Measurements from ENCODE around the gene BEND5. TPM values are rescaled to one million over a fixed set of nuclear protein-coding genes. Genes with fewer than 3 reads are reported as not detected.

BEND5 gene
- total RNA-seq, 4 donors from 2014 or later = 1.1 to 3.5 (median 1.4) TPM

GRCh38 chr1:48681476-48682305 lies 95.0 kb downstream of the BEND5 start:
- no peaks in the 10 kb centered on the region for H3K27me3 ChIP-seq
- no peak overlapping the region for H3K4me3 ChIP-seq
- no peak for DNase-seq
- in situ Hi-C loops (cut with MboI; ENCODE audit: low sequenced_read_pairs in 4 of 4) = loop anchor here in 1 of 4 donors (25.0 kb wide), 2 partner anchors 569 to 1656 kb away; no protein-coding TSS in a partner anchor
- no peak overlapping the region for H3K27ac ChIP-seq
- H3K36me3 ChIP-seq = no peaks in the 10 kb centered on the region
- ATAC-seq = no peak
- intact Hi-C loops (cut with DNase I; ENCODE audit: low total_unique reads) = no loop called here
- TF ChIP-seq POLR2A (IDR thresholded peaks at IDR 0.05) (no peak), CTCF (IDR thresholded peaks at IDR 0.05 in 4 of 5, conservative IDR thresholded peaks at IDR 0.05 in 1 of 5) (no peak)
- peaks cover 0 to 6% of the 10 kb centered on the region in 2 donors for H3K4me1 ChIP-seq
- H3K9me3 ChIP-seq = no peaks in the 10 kb centered on the region

GRCh38 chr1:48680411-48681035 lies 96.2 kb downstream of the BEND5 start:
- Histone ChIP-seq H3K4me1 (peaks cover 0 to 6% of the 10 kb centered on the region in 2 donors), H3K36me3 (no peaks in the 10 kb centered on the region), H3K27me3 (no peaks in the 10 kb centered on the region), H3K27ac (no peak overlapping the region), H3K4me3 (no peak overlapping the region), H3K9me3 (no peaks in the 10 kb centered on the region)
- DNase-seq = no peak
- in situ Hi-C loops (cut with MboI; ENCODE audit: low sequenced_read_pairs in 4 of 4) = loop anchor here in 1 of 4 donors (25.0 kb wide), 2 partner anchors 568 to 1657 kb away; no protein-coding TSS in a partner anchor
- TF ChIP-seq POLR2A (IDR thresholded peaks at IDR 0.05) (no peak), CTCF (IDR thresholded peaks at IDR 0.05 in 4 of 5, conservative IDR thresholded peaks at IDR 0.05 in 1 of 5) (no peak)
- ATAC-seq = no peak
- intact Hi-C loops (cut with DNase I; ENCODE audit: low total_unique reads) = no loop called here

- Histone ChIP-seq H3K9me3 (no peaks in the 10 kb centered on the region), H3K27me3 (no peaks in the 10 kb centered on the region), H3K36me3 (no peaks in the 10 kb centered on the region), H3K4me3 (no peak overlapping the region), H3K27ac (no peak overlapping the region), H3K4me1 (peaks cover 0 to 6% of the 10 kb centered on the region in 2 donors)
- in situ Hi-C loops (cut with MboI; ENCODE audit: low sequenced_read_pairs in 4 of 4) = loop anchor here in 2 of 4 donors (10.0 to 25.0 kb wide), 3 partner anchors 125 to 1657 kb away; no protein-coding TSS in a partner anchor
- DNase-seq (no peak), ATAC-seq (no peak)
- no peak for TF ChIP-seq POLR2A (IDR thresholded peaks at IDR 0.05)
- TF ChIP-seq CTCF (IDR thresholded peaks at IDR 0.05 in 4 of 5, conservative IDR thresholded peaks at IDR 0.05 in 1 of 5) = no peak
- intact Hi-C loops (cut with DNase I; ENCODE audit: low total_unique reads) = loop anchor here (2.0 to 5.0 kb wide), 2 partner anchors 17 to 128 kb away; no protein-coding TSS in a partner anchor
These were observed 96.8 kb downstream of the BEND5 start for GRCh38 chr1:48679859-48680258.

- in situ Hi-C loops (cut with MboI; ENCODE audit: low sequenced_read_pairs in 4 of 4) = loop anchor here in 2 of 4 donors (10.0 to 25.0 kb wide), 3 partner anchors 124 to 1658 kb away; no protein-coding TSS in a partner anchor
- Histone ChIP-seq H3K4me3 (no peak overlapping the region), H3K9me3 (no peaks in the 10 kb centered on the region), H3K27me3 (no peaks in the 10 kb centered on the region), H3K4me1 (peaks cover 0 to 6% of the 10 kb centered on the region in 2 donors), H3K27ac (no peak overlapping the region), H3K36me3 (no peaks in the 10 kb centered on the region)
- DNase-seq = no peak
- intact Hi-C loops (cut with DNase I; ENCODE audit: low total_unique reads) = loop anchor here (2.0 to 5.0 kb wide), 2 partner anchors 18 to 127 kb away; no protein-coding TSS in a partner anchor
- no peak for ATAC-seq
- no peak for TF ChIP-seq CTCF (IDR thresholded peaks at IDR 0.05 in 4 of 5, conservative IDR thresholded peaks at IDR 0.05 in 1 of 5)
- no peak for TF ChIP-seq POLR2A (IDR thresholded peaks at IDR 0.05)
These were observed 97.8 kb downstream of the BEND5 start for GRCh38 chr1:48678710-48679505.

Measured in gastrocnemius medialis (tissue), 4 donors.